T-cell (primary cell): Measurements from ENCODE around the gene ATG4B. TPM values are rescaled to one million over a fixed set of nuclear protein-coding genes. Genes with fewer than 3 reads are reported as not detected.

Source experiments
- ATAC-seq, 4 experiments: fragments of 200-7000 bp in 3 of 4; fragments of 150-1000 bp in 1 of 4; cut with Tn5 transposase; replicated peaks in 1 of 4; 1 replicate in 3 of 4; 2 replicates in 1 of 4; pipeline ENCODE4 v1.10.0; 2021; ENCODE audit warnings: moderate library complexity in 3 of 4, mild to moderate bottlenecking in 2 of 4, moderate number of reproducible peaks in 1 of 4
- CTCF ChIA-PET, 2 donors: fragments of 300-600 bp; sonication (Branson Sonifier 250); formaldehyde crosslinking; loops; one replicate each; lab custom pipeline; 2022; ENCODE audit warnings: antibody characterized with exemption in 2 of 2; lab: Charles Lee
- POLR2A ChIA-PET, 2 donors: fragments of 300-600 bp; sonication (Branson Sonifier 250); formaldehyde crosslinking; loops; one replicate each; lab custom pipeline; 2022; ENCODE audit warnings: antibody characterized with exemption in 2 of 2; lab: Charles Lee
- DNase-seq, 35 experiments: peaks; one replicate each; pipeline versions ENCODE4 v3.0.0 to v3.0.0-alpha.2; 2013 to 2023
- H3K27ac ChIP-seq: one replicate; pipeline ENCODE4 v1.5.1; 2013; ENCODE audit warnings: low read length
- H3K27me3 ChIP-seq, 2 experiments: replicated peaks in 1 of 2; 1 replicate in 1 of 2; 2 replicates in 1 of 2; pipeline versions ENCODE4 v1.6.1 to v1.7.0; 2013; ENCODE audit warnings: low read length in 1 of 2, mixed read lengths in 1 of 2; ENCODE audit not compliant: control insufficient read depth in 2 of 2, insufficient read depth in 2 of 2; ENCODE audit errors: extremely low read depth in 1 of 2
- H3K36me3 ChIP-seq, 2 donors: 1 replicate in 1 of 2; 2 replicates in 1 of 2; pipeline versions ENCODE4 v1.6.1 to v1.7.0; 2013; ENCODE audit warnings: low read length in 1 of 2; ENCODE audit not compliant: control insufficient read depth in 2 of 2, insufficient read depth in 1 of 2; ENCODE audit errors: extremely low read depth in 1 of 2
- H3K4me1 ChIP-seq, 2 experiments: 1 replicate in 1 of 2; 2 replicates in 1 of 2; pipeline versions ENCODE4 v1.6.1 to v1.7.0; 2013; ENCODE audit warnings: low read length in 2 of 2, mixed read lengths in 1 of 2; ENCODE audit not compliant: insufficient read depth in 2 of 2, control insufficient read depth in 1 of 2; ENCODE audit errors: extremely low read depth in 1 of 2
- H3K4me3 ChIP-seq, 2 donors: 1 replicate in 1 of 2; 2 replicates in 1 of 2; pipeline versions ENCODE4 v1.5.1 to v1.7.0; 2013; ENCODE audit warnings: mild to moderate bottlenecking in 2 of 2, low read length in 1 of 2, moderate library complexity in 1 of 2; ENCODE audit not compliant: control insufficient read depth in 1 of 2; ENCODE audit errors: extremely low read depth in 1 of 2
- H3K9me3 ChIP-seq: 2 replicates; pipeline ENCODE4 v1.7.0; 2013
- H3K27ac Mint-ChIP-seq, 2 donors: one replicate each; pipeline ENCODE4 v1.8.0; 2020 to 2021; ENCODE audit warnings: mild to moderate bottlenecking in 2 of 2, mixed read lengths in 2 of 2
- H3K27me3 Mint-ChIP-seq, 2 donors: one replicate each; pipeline ENCODE4 v1.8.0; 2021 to 2022; ENCODE audit warnings: mixed read lengths in 2 of 2
- H3K36me3 Mint-ChIP-seq: one replicate; pipeline ENCODE4 v1.8.0; 2021; ENCODE audit warnings: mixed read lengths
- H3K4me1 Mint-ChIP-seq, 3 donors: one replicate each; pipeline ENCODE4 v1.8.0; 2020 to 2022; ENCODE audit warnings: mixed read lengths in 3 of 3, mild to moderate bottlenecking in 1 of 3
- H3K4me3 Mint-ChIP-seq, 3 donors: one replicate each; pipeline ENCODE4 v1.8.0; 2020 to 2022; ENCODE audit warnings: mild to moderate bottlenecking in 3 of 3, mixed read lengths in 3 of 3, moderate library complexity in 3 of 3
- H3K9me3 Mint-ChIP-seq, 3 donors: one replicate each; pipeline ENCODE4 v1.8.0; 2020 to 2022; ENCODE audit warnings: mixed read lengths in 3 of 3
- WGBS: methylation state at CpG from one replicate; pipeline ENCODE4 v1.1.5; 2013; ENCODE audit warnings: missing lambda C conversion rate; ENCODE audit not compliant: insufficient coverage; 5-methylcytosine and 5-hydroxymethylcytosine counted together
- total RNA-seq, 35 experiments: library from RNA in 6 of 35; stranded (reverse) in 6 of 35; fragments of 120-200 nt in 1 of 35; gene quantifications; one replicate each; pipeline versions ENCODE4 v1.2.1 to v1.2.4 and lab custom pipeline; 2013 to 2026

The ATG4B gene
- total RNA-seq, 5 donors from 2014 or later (not counting 1 experiment from before 2014, with no cell fraction given): 98.4 to 127 (median 108) TPM

GRCh38 chr2:241620419-241620769 is 17.1 kb upstream of the ATG4B start:
- Histone ChIP-seq H3K27ac (no peak overlapping the region), H3K27me3 (no peaks in the 10 kb centered on the region), H3K36me3 (peaks cover 0 to 2% of the 10 kb centered on the region in 2 donors), H3K4me3 (no peak overlapping the region), H3K4me1 (peaks cover 8 to 25% of the 10 kb centered on the region in 2 experiments), H3K9me3 (no peaks in the 10 kb centered on the region)
- WGBS: 31% methylated on average over 2 of the region's 6 CpGs
- CTCF ChIA-PET: no interaction called here
- Mint-ChIP-seq H3K4me1 (peaks cover 31 to 46% (median 34%) of the 10 kb centered on the region in 3 donors), H3K4me3 (no peak overlapping the region), H3K27me3 (no peaks in the 10 kb centered on the region), H3K9me3 (no peaks in the 10 kb centered on the region), H3K36me3 (peaks cover 11% of the 10 kb centered on the region), H3K27ac (peak overlapping the region; percentile 17 to 46)
- POLR2A ChIA-PET: interaction anchor here in 1 of 2 donors (0.5 kb wide), 1 partner anchor 16 kb away, joined by 4 read pairs; no protein-coding TSS in a partner anchor
- DNase-seq: no peak
- ATAC-seq: no peak

GRCh38 chr2:241627675-241628074 is 9.8 kb upstream of the ATG4B start:
- H3K27me3 ChIP-seq: no peaks in the 10 kb centered on the region
- POLR2A ChIA-PET: no interaction called here
- H3K36me3 ChIP-seq: peaks cover 4 to 5% of the 10 kb centered on the region in 2 donors
- peak in 1 of 4 experiments; percentile 17 for ATAC-seq
- peaks cover 23% of the 10 kb centered on the region for H3K36me3 Mint-ChIP-seq
- no peak overlapping the region for H3K27ac ChIP-seq
- peaks cover 9 to 23% (median 17%) of the 10 kb centered on the region in 3 donors for H3K4me1 Mint-ChIP-seq
- H3K27me3 Mint-ChIP-seq: no peaks in the 10 kb centered on the region
- no peaks in the 10 kb centered on the region for H3K9me3 Mint-ChIP-seq
- H3K4me1 ChIP-seq: no peaks in the 10 kb centered on the region
- 89% methylated on average over 4 of the region's 10 CpGs for WGBS
- no peaks in the 10 kb centered on the region for H3K9me3 ChIP-seq
- CTCF ChIA-PET: no interaction called here
- H3K4me3 ChIP-seq: no peak overlapping the region
- no peak for DNase-seq
- no peak overlapping the region for H3K4me3 Mint-ChIP-seq
- no peak overlapping the region for H3K27ac Mint-ChIP-seq

- Histone ChIP-seq H3K9me3 (no peaks in the 10 kb centered on the region), H3K4me1 (no peaks in the 10 kb centered on the region), H3K27me3 (no peaks in the 10 kb centered on the region), H3K27ac (no peak overlapping the region), H3K4me3 (no peak overlapping the region), H3K36me3 (peaks cover 12 to 16% of the 10 kb centered on the region in 2 donors)
- no peaks in the 10 kb centered on the region for H3K27me3 Mint-ChIP-seq
- POLR2A ChIA-PET: no interaction called here
- CTCF ChIA-PET: interaction anchor here (0.7 kb wide), 2 partner anchors 9 to 18 kb away, joined by 4 read pairs; no protein-coding TSS in a partner anchor
- H3K4me1 Mint-ChIP-seq: peaks cover 13 to 26% (median 22%) of the 10 kb centered on the region in 3 donors
- no peak overlapping the region for H3K4me3 Mint-ChIP-seq
- ATAC-seq (no peak), DNase-seq (no peak)
- H3K36me3 Mint-ChIP-seq: peaks cover 23% of the 10 kb centered on the region
- H3K27ac Mint-ChIP-seq: no peak overlapping the region
- H3K9me3 Mint-ChIP-seq: no peaks in the 10 kb centered on the region
- WGBS: 89% methylated on average over 3 of the region's 11 CpGs
Observed at GRCh38 chr2:241629762-241630435, 7.6 kb upstream of the ATG4B start.

- peaks cover 18% of the 10 kb centered on the region for H3K36me3 Mint-ChIP-seq
- peaks cover 10 to 16% of the 10 kb centered on the region in 2 donors for H3K36me3 ChIP-seq
- 97% methylated on average over 35 of the region's 39 CpGs for WGBS
Observed at GRCh38 chr2:241632478-241633325, 4.8 kb upstream of the ATG4B start.

GRCh38 chr2:241633561-241633960 is 3.9 kb upstream of the ATG4B start:
- peaks cover 10% of the 10 kb centered on the region for H3K36me3 Mint-ChIP-seq
- POLR2A ChIA-PET: no interaction called here
- CTCF ChIA-PET: no interaction called here

More at GRCh38 chr2:241632478-241633325, 4.8 kb upstream of the ATG4B start:
- Mint-ChIP-seq H3K4me1 (peaks cover 20 to 39% (median 29%) of the 10 kb centered on the region in 3 donors), H3K9me3 (no peaks in the 10 kb centered on the region), H3K4me3 (no peak overlapping the region), H3K27me3 (no peaks in the 10 kb centered on the region), H3K27ac (no peak overlapping the region)
- DNase-seq (no peak), ATAC-seq (no peak)
- CTCF ChIA-PET: interaction anchor here in 1 of 2 donors (0.6 kb wide), 1 partner anchor 21 kb away, joined by 6 read pairs; no protein-coding TSS in a partner anchor
- peaks cover 0 to 2% of the 10 kb centered on the region in 2 experiments for H3K27me3 ChIP-seq
- POLR2A ChIA-PET: no interaction called here
- H3K4me3 ChIP-seq: no peak overlapping the region
- peaks cover 3 to 11% of the 10 kb centered on the region in 2 experiments for H3K4me1 ChIP-seq
- no peaks in the 10 kb centered on the region for H3K9me3 ChIP-seq
- H3K27ac ChIP-seq: no peak overlapping the region

GRCh38 chr2:241635756-241636155 is 1.7 kb upstream of the ATG4B start:
- peaks cover 7% of the 10 kb centered on the region for H3K36me3 Mint-ChIP-seq
- peaks cover 43 to 46% (median 45%) of the 10 kb centered on the region in 3 donors for H3K4me1 Mint-ChIP-seq
- Histone ChIP-seq H3K9me3 (no peaks in the 10 kb centered on the region), H3K27me3 (peaks cover 0 to 2% of the 10 kb centered on the region in 2 experiments), H3K4me1 (peaks cover 13 to 33% of the 10 kb centered on the region in 2 experiments), H3K4me3 (peak overlapping the region; percentile 2 to 52), H3K27ac (no peak overlapping the region), H3K36me3 (peaks cover 15 to 21% of the 10 kb centered on the region in 2 donors)
- H3K27me3 Mint-ChIP-seq: no peaks in the 10 kb centered on the region
- ChIA-PET POLR2A (interaction anchor here (0.7 kb wide), 2 partner anchors 9 to 15 kb away, joined by 4 to 5 read pairs; no protein-coding TSS in a partner anchor), CTCF (no interaction called here)
- ATAC-seq (no peak), DNase-seq (no peak)
- peak overlapping the region in 1 of 2 donors; percentile 49 for H3K27ac Mint-ChIP-seq
- WGBS: 83% methylated on average over 3 of the region's 6 CpGs
- no peaks in the 10 kb centered on the region for H3K9me3 Mint-ChIP-seq
- H3K4me3 Mint-ChIP-seq: peak overlapping the region; percentile 75 to 79 (median 77)

More at GRCh38 chr2:241633561-241633960, 3.9 kb upstream of the ATG4B start:
- ATAC-seq: no peak
- peaks cover 24 to 39% (median 29%) of the 10 kb centered on the region in 3 donors for H3K4me1 Mint-ChIP-seq
- Histone ChIP-seq H3K36me3 (peaks cover 10 to 16% of the 10 kb centered on the region in 2 donors), H3K9me3 (no peaks in the 10 kb centered on the region), H3K4me1 (peaks cover 6 to 15% of the 10 kb centered on the region in 2 experiments), H3K27ac (no peak overlapping the region), H3K4me3 (no peak overlapping the region), H3K27me3 (peaks cover 0 to 2% of the 10 kb centered on the region in 2 experiments)
- H3K4me3 Mint-ChIP-seq: no peak overlapping the region
- no peaks in the 10 kb centered on the region for H3K9me3 Mint-ChIP-seq
- H3K27ac Mint-ChIP-seq: no peak overlapping the region
- no peaks in the 10 kb centered on the region for H3K27me3 Mint-ChIP-seq
- WGBS: 97% methylated on average over 13 of the region's 17 CpGs
- DNase-seq: no peak
